ACC112 (cell line): Measurements from ENCODE around the gene PCDHGA9.
"Not testable (repeated sequence)": the region's sequence is repeated elsewhere in the genome, so short reads cannot be mapped to it uniquely, and the experiment has no call there.

ENCODE experiments used
- H2AFZ ChIP-seq: fragments of 200-600 bp; sonication (generic); one replicate; pipeline ENCODE4 v1.6.0; 2017; ENCODE audit warnings: antibody characterized with exemption, low read length; ENCODE audit not compliant: unreplicated experiment
- H3K27ac ChIP-seq: fragments of 200-600 bp; sonication (generic); 2 replicates; pipeline ENCODE4 v1.5.1; 2014; ENCODE audit warnings: low read depth, mild to moderate bottlenecking, antibody characterized with exemption, low read length, moderate library complexity
- H3K27me3 ChIP-seq: fragments of 200-600 bp; sonication (generic); 2 replicates; pipeline ENCODE4 v1.6.1; 2014; ENCODE audit warnings: mild to moderate bottlenecking, antibody characterized with exemption, low read length, moderate library complexity, mixed read lengths; ENCODE audit not compliant: insufficient read depth
- H3K36me3 ChIP-seq: fragments of 200-600 bp; sonication (generic); 2 replicates; pipeline ENCODE4 v1.6.1; 2016; ENCODE audit warnings: mild to moderate bottlenecking, antibody characterized with exemption, low read length, moderate library complexity, mixed read lengths; ENCODE audit not compliant: insufficient read depth
- H3K4me1 ChIP-seq: fragments of 200-600 bp; sonication (generic); one replicate; pipeline ENCODE4 v1.6.1; 2016; ENCODE audit warnings: low read length, mixed read lengths; ENCODE audit not compliant: insufficient read depth, unreplicated experiment, control insufficient read depth
- H3K4me3 ChIP-seq: fragments of 200-600 bp; sonication (generic); 2 replicates; pipeline ENCODE4 v1.5.1; 2014; ENCODE audit warnings: mild to moderate bottlenecking, low read depth, low read length
- H3K79me2 ChIP-seq: fragments of 200-600 bp; sonication (generic); one replicate; pipeline ENCODE4 v1.6.0; 2016; ENCODE audit warnings: low read length; ENCODE audit not compliant: control insufficient read depth, unreplicated experiment, insufficient read depth

PCDHGA9 gene

GRCh38 chr5:141384471-141385267 is 17.9 kb upstream of the PCDHGA9 start:
- Histone ChIP-seq H3K36me3 (no peaks in the 10 kb centered on the region), H3K79me2 (no peaks in the 10 kb centered on the region), H3K4me1 (no peaks in the 10 kb centered on the region), H3K27ac (no peak overlapping the region), H3K4me3 (no peak overlapping the region), H3K27me3 (peaks cover 84% of the 10 kb centered on the region), H2AFZ (no peak overlapping the region)

DNA sequence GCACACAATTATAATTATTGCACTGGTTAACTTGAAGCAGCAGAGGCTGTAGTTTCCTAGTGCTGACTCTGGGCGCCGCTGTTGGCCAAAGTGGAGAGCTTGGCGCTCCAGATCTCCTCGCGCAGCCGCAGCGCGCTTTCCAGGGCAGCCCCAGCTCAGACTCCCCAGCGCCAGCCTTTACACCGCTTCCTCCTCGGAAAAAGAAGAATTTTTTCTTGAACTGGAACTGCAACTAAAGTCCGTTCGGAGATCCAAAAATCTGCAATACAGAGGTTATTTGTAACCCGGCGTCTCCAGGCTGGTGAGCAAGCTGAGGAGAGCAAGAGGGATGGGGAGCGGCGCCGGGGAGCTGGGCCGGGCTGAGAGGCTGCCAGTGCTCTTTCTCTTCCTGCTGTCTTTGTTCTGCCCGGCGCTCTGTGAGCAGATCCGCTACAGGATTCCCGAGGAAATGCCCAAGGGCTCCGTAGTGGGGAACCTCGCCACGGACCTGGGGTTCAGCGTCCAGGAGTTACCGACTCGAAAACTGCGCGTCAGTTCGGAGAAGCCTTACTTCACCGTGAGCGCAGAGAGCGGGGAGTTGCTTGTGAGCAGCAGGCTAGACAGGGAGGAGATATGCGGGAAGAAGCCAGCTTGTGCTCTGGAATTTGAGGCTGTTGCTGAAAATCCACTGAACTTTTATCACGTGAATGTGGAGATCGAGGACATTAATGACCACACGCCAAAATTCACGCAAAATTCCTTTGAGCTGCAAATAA is 14.8 kb upstream of the PCDHGA9 start, which contains the start of gene PCDHGB4:
TSS of gene PCDHGB4 (plus strand) at position 142 of the 755 bp plus-strand sequence. CDS start at position 329, 187 bp downstream.
- Histone ChIP-seq H3K27me3 (peaks cover 88% of the 10 kb centered on the region), H3K4me3 (peak within 1 kb of the TSS; percentile 56)
- not testable (repeated sequence) for H3K27ac ChIP-seq, H3K79me2 ChIP-seq, H3K4me1 ChIP-seq, H2AFZ ChIP-seq, H3K36me3 ChIP-seq

DNA sequence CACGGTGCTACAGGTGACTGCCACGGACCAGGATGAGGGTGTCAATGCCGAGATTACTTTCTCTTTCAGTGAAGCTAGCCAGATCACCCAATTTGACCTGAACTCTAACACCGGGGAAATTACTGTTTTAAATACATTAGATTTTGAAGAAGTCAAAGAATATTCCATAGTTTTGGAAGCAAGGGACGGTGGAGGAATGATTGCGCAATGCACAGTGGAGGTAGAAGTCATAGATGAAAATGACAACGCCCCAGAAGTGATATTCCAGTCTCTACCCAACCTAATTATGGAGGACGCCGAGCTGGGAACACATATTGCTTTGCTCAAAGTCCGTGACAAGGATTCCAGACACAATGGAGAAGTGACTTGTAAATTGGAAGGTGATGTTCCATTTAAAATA is 13.9 kb upstream of the PCDHGA9 start:
- no peaks in the 10 kb centered on the region for H3K4me1 ChIP-seq
- H3K27ac ChIP-seq: no peak overlapping the region
- H3K36me3 ChIP-seq: no peaks in the 10 kb centered on the region
- no peaks in the 10 kb centered on the region for H3K79me2 ChIP-seq
- H3K4me3 ChIP-seq: peak overlapping the region; percentile 36; the same call in 1 of the 2 replicates
- no peak overlapping the region for H2AFZ ChIP-seq
- H3K27me3 ChIP-seq: peaks cover 88% of the 10 kb centered on the region

DNA sequence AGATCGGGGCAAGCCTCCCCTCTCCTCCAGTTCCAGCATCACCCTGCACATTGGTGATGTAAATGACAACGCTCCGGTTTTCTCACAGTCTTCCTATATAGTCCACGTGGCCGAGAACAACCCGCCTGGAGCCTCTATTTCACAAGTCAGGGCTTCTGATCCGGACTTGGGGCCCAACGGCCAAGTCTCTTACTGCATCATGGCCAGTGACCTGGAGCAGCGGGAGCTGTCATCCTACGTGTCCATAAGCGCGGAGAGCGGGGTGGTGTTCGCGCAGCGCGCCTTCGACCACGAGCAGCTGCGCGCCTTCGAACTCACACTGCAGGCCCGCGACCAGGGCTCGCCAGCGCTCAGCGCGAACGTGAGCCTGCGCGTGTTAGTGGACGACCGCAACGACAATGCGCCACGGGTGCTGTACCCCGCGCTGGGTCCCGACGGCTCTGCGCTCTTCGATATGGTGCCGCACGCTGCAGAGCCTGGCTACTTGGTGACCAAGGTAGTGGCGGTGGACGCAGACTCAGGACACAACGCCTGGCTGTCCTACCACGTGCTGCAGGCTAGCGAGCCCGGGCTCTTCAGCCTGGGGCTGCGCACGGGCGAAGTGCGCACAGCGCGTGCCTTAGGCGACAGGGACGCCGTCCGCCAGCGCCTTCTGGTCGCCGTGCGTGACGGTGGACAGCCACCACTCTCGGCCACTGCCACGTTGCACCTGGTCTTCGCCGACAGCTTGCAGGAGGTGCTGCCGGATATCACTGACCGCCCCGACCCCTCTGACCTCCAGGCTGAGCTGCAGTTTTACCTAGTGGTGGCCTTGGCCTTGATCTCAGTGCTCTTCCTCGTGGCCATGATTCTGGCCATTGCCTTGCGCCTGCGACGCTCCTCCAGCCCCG is 13.2 kb upstream of the PCDHGA9 start:
- Histone ChIP-seq H3K36me3 (no peaks in the 10 kb centered on the region), H2AFZ (no peak overlapping the region), H3K79me2 (no peaks in the 10 kb centered on the region), H3K4me1 (no peaks in the 10 kb centered on the region), H3K27ac (no peak overlapping the region), H3K4me3 (no peak overlapping the region), H3K27me3 (peaks cover 87% of the 10 kb centered on the region)

GRCh38 chr5:141392429-141393198 is 10.0 kb upstream of the PCDHGA9 start, which contains the start of gene PCDHGA8:
PCDHGA8 (plus strand) TSS chr5:141392633; CDS start chr5:141392814, 181 bp downstream.
- Histone ChIP-seq H3K79me2 (no peaks in the 10 kb centered on the region), H2AFZ (no peak within 1 kb of the TSS), H3K27me3 (peaks cover 82% of the 10 kb centered on the region), H3K4me3 (peak within 1 kb of the TSS; percentile 67), H3K4me1 (no peaks in the 10 kb centered on the region), H3K36me3 (no peaks in the 10 kb centered on the region), H3K27ac (no peak within 1 kb of the TSS)

DNA sequence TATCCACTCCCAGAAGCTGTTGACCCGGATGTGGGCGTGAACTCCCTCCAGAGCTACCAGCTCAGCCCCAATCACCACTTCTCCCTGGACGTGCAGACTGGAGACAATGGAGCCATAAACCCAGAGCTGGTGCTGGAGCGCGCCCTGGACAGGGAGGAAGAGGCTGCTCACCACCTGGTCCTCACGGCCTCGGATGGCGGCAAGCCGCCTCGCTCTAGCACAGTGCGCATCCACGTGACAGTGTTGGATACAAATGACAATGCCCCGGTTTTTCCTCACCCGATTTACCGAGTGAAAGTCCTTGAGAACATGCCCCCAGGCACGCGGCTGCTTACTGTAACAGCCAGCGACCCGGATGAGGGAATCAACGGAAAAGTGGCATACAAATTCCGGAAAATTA is 9.3 kb upstream of the PCDHGA9 start:
- Histone ChIP-seq H3K4me1 (no peaks in the 10 kb centered on the region), H3K36me3 (no peaks in the 10 kb centered on the region), H3K27me3 (peaks cover 81% of the 10 kb centered on the region), H3K27ac (no peak overlapping the region), H3K4me3 (peak overlapping the region; percentile 67; the same call in 1 of the 2 replicates), H3K79me2 (no peaks in the 10 kb centered on the region), H2AFZ (no peak overlapping the region)

GRCh38 chr5:141394401-141395187 is 8.0 kb upstream of the PCDHGA9 start:
- not testable (repeated sequence) for H3K79me2 ChIP-seq, H3K4me3 ChIP-seq, H2AFZ ChIP-seq, H3K27ac ChIP-seq, H3K36me3 ChIP-seq, H3K4me1 ChIP-seq
- peaks cover 80% of the 10 kb centered on the region for H3K27me3 ChIP-seq

- Histone ChIP-seq H3K27me3 (peaks cover 79% of the 10 kb centered on the region), H2AFZ (peak within 1 kb of the TSS; percentile 45), H3K4me3 (peak within 1 kb of the TSS; percentile 76)
- H3K4me1 ChIP-seq, H3K36me3 ChIP-seq, H3K79me2 ChIP-seq, H3K27ac ChIP-seq: not testable (repeated sequence)
These were observed 4.6 kb upstream of the PCDHGA9 start, which contains the start of gene PCDHGB5 for GRCh38 chr5:141397756-141398551. PCDHGB5 (plus strand) TSS chr5:141397947; CDS start chr5:141398128, 181 bp downstream.

DNA sequence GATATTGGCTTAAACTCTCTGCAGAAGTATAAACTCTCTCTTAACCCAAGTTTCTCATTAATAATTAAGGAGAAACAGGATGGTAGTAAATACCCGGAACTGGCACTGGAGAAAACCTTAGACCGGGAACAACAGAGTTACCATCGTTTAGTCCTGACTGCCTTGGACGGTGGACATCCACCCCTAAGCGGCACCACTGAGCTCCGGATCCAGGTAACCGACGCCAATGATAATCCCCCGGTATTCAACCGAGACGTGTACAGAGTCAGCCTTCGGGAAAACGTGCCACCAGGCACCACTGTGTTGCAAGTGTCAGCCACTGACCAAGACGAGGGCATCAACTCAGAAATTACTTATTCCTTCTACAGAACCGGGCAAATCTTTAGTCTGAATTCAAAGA is 4.0 kb upstream of the PCDHGA9 start:
- H3K79me2 ChIP-seq: no peaks in the 10 kb centered on the region
- peak overlapping the region; percentile 45; the same call in 1 of the 2 replicates for H3K4me3 ChIP-seq
- no peaks in the 10 kb centered on the region for H3K4me1 ChIP-seq
- H3K27me3 ChIP-seq: peaks cover 79% of the 10 kb centered on the region
- peaks cover 5% of the 10 kb centered on the region; the same call in 1 of the 2 replicates for H3K36me3 ChIP-seq
- no peak overlapping the region for H2AFZ ChIP-seq
- no peak overlapping the region for H3K27ac ChIP-seq
